Muscle of leg (tissue), 11 donors: ENCODE data around the gene SLC5A2. TPM values are rescaled to one million over a fixed set of nuclear protein-coding genes. Genes with fewer than 3 reads are reported as not detected.

Experiments used
- DNase-seq: peaks from one replicate; pipeline ENCODE4 v3.0.0; 2013
- H3K27ac ChIP-seq: one replicate; pipeline ENCODE4 v1.5.1; 2013; ENCODE audit warnings: mild to moderate bottlenecking, low read length, control low read depth
- H3K27me3 ChIP-seq: one replicate; pipeline ENCODE4 v1.6.1; 2013; ENCODE audit warnings: low read length; ENCODE audit not compliant: control insufficient read depth, insufficient read depth
- H3K36me3 ChIP-seq: one replicate; pipeline ENCODE4 v1.6.1; 2013; ENCODE audit warnings: low read length; ENCODE audit not compliant: control insufficient read depth, insufficient read depth
- H3K4me1 ChIP-seq: one replicate; pipeline ENCODE4 v1.6.1; 2013; ENCODE audit warnings: low read length; ENCODE audit not compliant: control insufficient read depth, insufficient read depth
- H3K4me3 ChIP-seq: one replicate; pipeline ENCODE4 v1.5.1; 2013; ENCODE audit warnings: low read length, control low read depth
- H3K9me3 ChIP-seq: replicated peaks from 2 replicates; pipeline ENCODE4 v1.6.1; 2013; ENCODE audit warnings: low read depth, low read length; ENCODE audit not compliant: control insufficient read depth
- WGBS: methylation state at CpG from one replicate; pipeline ENCODE4 v1.1.5; 2013; ENCODE audit warnings: missing lambda C conversion rate; ENCODE audit not compliant: insufficient coverage; 5-methylcytosine and 5-hydroxymethylcytosine counted together
- polyA plus RNA-seq, 8 donors: library from polyadenylated mRNA; unstranded; fragments of 120-200 nt; gene quantifications; one replicate each; pipeline versions ENCODE4 v1.2.1 to v1.2.3, GENCODE V29; 2013; ENCODE audit warnings: inconsistent platforms in 1 of 8, low replicate concordance in 1 of 8; ENCODE audit not compliant: insufficient read length in 8 of 8, insufficient read depth in 1 of 8
- total RNA-seq: library from RNA; stranded (reverse); fragments of 120-200 nt; gene quantifications from one replicate; pipeline ENCODE4 v1.2.4, GENCODE V29; 2013

The SLC5A2 gene
- total and polyA plus RNA-seq, 9 donors = 0.44 to 11.6 (median 8.7) TPM

DNA sequence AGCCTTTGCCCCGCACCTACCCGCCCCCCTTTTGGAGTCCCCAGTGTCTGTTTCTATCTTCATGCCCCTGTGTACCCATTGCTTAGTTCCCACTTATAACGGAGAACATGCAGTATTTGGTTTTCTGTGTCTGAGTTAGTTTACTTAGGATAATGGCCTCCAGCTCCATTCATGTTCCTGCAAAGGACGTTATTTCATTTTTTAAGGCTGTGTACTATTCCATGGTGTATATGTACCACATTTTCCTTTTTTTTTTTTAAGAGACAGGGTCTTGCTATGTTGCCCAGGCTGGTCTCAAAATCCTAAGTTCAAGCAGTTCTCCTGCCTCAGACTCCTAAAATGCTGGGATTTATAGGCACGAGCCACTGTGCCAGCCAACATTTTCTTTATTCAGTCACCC, 15.1 kb upstream of the SLC5A2 start:
- no peak for DNase-seq
- no CpG with 5 or more reads among the region's 5 CpGs for WGBS
- H3K9me3 ChIP-seq = no peaks in the 10 kb centered on the region
- H3K36me3 ChIP-seq = peaks cover 38% of the 10 kb centered on the region
- no peak overlapping the region for H3K27ac ChIP-seq
- no peak overlapping the region for H3K4me3 ChIP-seq
- peaks cover 19% of the 10 kb centered on the region for H3K4me1 ChIP-seq
- H3K27me3 ChIP-seq = no peaks in the 10 kb centered on the region

DNA sequence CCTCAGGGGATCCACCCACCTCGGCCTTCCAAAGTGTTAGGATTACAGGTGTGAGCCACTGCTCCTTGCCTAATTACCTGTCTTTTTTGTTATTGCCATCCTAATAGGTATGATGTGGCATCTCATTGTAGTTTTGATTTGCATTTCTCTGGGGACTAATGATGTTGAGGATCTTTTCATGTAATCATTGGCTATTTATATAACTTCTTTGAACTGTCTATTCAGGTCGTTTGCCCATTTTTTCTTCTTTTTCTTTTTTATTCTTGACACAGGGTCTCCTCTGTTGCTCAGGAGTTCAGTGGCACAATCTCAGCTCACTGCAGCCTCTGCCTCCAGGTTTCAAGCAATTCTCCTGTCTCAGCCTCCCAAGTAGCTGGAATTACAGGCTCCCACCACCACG, 12.3 kb upstream of the SLC5A2 start:
- H3K27ac ChIP-seq = peak overlapping the region; percentile 94
- no CpG with 5 or more reads among the region's 3 CpGs for WGBS
- peaks cover 41% of the 10 kb centered on the region for H3K36me3 ChIP-seq
- DNase-seq = no peak
- H3K27me3 ChIP-seq = no peaks in the 10 kb centered on the region
- no peaks in the 10 kb centered on the region for H3K9me3 ChIP-seq
- no peak overlapping the region for H3K4me3 ChIP-seq
- H3K4me1 ChIP-seq = peaks cover 35% of the 10 kb centered on the region

DNA sequence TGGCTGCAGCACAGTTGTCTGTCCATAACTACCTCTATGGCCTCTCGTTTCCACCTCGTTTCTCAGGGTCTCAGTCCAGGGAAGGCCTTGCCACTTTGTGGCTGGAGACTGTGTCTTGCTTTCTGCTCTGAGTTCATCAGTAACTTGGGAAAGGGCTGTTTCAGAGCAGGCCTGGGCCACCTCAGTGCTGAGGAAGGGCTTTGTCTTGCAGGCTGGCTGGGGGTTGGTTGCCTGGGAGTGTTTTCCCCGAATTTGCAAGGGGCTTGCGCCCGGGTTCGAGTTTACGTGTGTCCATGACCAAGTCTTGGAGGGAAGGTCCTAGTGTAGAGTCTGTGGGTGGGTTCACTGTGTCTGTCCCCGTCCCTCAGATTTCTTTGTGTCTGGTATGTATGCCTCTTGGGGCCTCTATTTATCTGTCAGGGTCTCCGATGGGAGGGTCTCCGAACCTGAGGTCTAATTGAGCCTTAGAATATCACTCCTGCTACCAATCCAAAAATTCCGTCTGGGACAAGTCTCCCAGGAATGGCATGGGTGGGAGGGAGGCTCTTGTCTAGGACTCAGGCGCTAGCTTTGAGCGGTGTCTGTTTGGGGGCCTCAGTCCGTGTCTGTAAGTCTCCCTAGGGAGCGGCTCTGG, 11.6 kb upstream of the SLC5A2 start:
- Histone ChIP-seq H3K27me3 (no peaks in the 10 kb centered on the region), H3K9me3 (no peaks in the 10 kb centered on the region), H3K27ac (peak overlapping the region; percentile 94), H3K4me3 (peak overlapping the region; percentile 88), H3K36me3 (peaks cover 41% of the 10 kb centered on the region), H3K4me1 (peaks cover 42% of the 10 kb centered on the region)
- 0% methylated on average over 4 of the region's 15 CpGs for WGBS
- no peak for DNase-seq

DNA sequence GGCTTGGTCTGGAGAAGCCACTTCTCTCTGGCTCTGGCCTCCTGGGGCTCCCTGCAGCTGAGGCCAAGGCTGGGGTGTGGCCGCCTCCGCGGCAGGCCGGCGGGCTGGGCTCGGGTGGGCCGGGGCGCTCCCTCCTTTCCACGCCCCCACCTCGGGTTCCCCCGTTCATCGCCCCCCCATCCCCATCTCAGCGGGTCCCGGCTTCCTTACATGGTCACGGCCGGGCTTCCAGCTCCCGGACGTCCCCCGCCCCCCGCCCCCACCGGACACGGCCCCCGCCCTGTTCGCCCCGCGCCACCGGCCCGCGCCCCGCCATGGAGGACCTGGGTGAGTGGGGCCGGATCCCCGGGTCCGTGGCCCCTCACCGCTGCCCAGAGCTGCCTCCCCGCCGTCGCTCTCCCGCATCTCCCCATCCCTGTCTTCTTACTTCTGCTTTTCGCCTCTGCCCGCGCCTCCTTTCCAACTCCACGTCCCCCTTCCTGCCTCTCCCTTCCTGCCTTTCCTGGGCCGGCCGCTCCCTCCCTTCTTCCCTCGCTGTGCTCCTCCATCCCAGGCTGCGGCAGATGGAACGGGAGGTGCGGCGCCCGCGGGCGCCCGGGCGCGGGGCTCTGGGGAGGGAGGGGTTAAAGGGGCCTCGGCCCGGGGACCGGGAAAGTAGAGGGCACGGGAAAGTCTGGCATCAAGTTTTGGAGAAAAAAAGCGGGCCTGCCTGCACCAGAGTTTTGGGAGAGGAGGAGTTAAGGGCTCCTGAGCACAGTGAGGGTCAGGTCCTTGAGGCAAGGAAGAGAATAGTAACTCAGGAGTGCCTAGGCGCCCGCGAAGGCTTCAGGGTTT, 10.8 kb upstream of the SLC5A2 start, which contains the start of gene TGFB1I1:
TSS of gene TGFB1I1 (plus strand) at position 278 of the 834 bp plus-strand sequence. CDS start at position 315, 37 bp downstream.
- H3K4me3 ChIP-seq = peak within 1 kb of the TSS; percentile 88
- H3K36me3 ChIP-seq = peaks cover 40% of the 10 kb centered on the region
- peaks cover 44% of the 10 kb centered on the region for H3K4me1 ChIP-seq
- no peaks in the 10 kb centered on the region for H3K27me3 ChIP-seq
- peak within 1 kb of the TSS; percentile 94 for H3K27ac ChIP-seq
- under 1% methylated on average over 43 of the region's 63 CpGs for WGBS
- DNase-seq = peak; percentile 92
- no peaks in the 10 kb centered on the region for H3K9me3 ChIP-seq

DNA sequence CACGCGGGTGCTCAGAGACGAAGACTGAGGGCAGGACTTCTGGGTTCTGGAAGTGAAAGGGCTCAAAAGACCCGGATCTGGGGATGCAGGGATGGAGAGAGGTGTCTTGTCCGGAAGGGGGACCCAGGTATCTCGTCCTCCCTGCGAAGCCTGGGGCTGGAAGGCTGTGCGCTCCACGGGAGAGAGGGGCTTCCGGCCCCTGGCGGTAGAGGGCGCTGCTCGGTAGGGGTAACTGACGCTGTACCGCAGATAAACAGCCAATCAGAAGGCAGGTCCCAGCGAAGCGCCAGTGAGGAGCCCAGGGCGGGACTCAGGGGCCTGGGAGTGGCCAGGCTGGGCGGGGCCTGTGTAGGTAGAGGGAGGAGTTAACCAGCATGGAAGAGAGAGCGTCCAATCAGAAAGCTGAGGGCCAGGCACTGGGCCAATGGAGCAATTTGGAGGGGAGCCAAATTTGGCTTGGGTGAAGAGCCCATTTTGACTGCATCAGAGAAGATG, 10.2 kb upstream of the SLC5A2 start:
- Histone ChIP-seq H3K36me3 (peaks cover 43% of the 10 kb centered on the region), H3K4me1 (peaks cover 47% of the 10 kb centered on the region), H3K27me3 (no peaks in the 10 kb centered on the region), H3K4me3 (peak overlapping the region; percentile 88), H3K9me3 (no peaks in the 10 kb centered on the region), H3K27ac (peak overlapping the region; percentile 94)
- 27% methylated on average over 20 of the region's 20 CpGs for WGBS
- peak; percentile 94 for DNase-seq

DNA sequence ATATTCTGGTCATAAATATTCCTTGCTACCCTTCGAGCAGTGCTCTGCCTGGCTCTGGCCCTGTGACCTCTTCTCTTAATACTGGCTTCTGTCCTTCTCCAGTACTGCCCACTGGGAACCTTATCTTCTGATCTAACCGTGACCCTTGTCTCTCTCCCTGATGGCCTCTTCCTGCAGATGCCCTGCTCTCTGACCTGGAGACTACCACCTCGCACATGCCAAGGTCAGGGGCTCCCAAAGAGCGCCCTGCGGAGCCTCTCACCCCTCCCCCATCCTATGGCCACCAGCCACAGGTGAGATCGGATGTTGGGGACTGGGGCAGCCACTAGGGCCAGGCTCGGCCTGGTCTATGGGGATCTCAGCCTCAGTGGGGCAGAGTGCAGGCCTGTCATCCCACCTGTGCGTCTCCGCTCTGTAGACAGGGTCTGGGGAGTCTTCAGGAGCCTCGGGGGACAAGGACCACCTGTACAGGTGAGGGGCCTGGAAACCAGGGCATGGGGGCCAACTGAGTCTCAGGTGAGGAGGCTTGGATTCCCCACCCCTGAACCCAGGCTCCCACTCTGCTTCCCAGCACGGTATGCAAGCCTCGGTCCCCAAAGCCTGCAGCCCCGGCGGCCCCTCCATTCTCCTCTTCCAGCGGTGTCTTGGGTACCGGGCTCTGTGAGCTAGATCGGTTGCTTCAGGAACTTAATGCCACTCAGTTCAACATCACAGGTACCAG, 9.5 kb upstream of the SLC5A2 start:
- 80% methylated on average over 6 of the region's 17 CpGs for WGBS
- H3K9me3 ChIP-seq = no peaks in the 10 kb centered on the region
- H3K27me3 ChIP-seq = no peaks in the 10 kb centered on the region
- DNase-seq = no peak
- H3K4me1 ChIP-seq = peaks cover 47% of the 10 kb centered on the region
- no peak overlapping the region for H3K4me3 ChIP-seq
- H3K36me3 ChIP-seq = peaks cover 50% of the 10 kb centered on the region
- H3K27ac ChIP-seq = no peak overlapping the region

DNA sequence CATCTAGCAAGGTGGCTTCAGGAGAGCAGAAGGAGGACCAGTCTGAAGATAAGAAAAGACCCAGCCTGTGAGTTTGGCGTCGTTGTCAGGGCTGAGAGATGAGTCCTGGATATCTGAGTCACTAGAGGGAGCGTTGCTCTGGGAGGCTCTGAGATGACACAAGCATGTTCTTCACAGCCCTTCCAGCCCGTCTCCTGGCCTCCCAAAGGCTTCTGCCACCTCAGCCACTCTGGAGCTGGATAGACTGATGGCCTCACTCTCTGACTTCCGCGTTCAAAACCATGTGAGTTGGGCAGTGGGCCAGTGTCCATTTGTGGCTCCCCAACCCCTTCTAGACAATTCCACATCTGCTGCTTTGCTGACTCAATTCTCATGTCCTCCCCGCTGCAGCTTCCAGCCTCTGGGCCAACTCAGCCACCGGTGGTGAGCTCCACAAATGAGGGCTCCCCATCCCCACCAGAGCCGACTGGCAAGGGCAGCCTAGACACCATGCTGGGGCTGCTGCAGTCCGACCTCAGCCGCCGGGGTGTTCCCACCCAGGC, 8.7 kb upstream of the SLC5A2 start:
- Histone ChIP-seq H3K27ac (no peak overlapping the region), H3K36me3 (peaks cover 56% of the 10 kb centered on the region), H3K4me3 (no peak overlapping the region), H3K9me3 (no peaks in the 10 kb centered on the region), H3K4me1 (peaks cover 47% of the 10 kb centered on the region), H3K27me3 (no peaks in the 10 kb centered on the region)
- peak; percentile 62 for DNase-seq
- 66% methylated on average over 9 of the region's 12 CpGs for WGBS

DNA sequence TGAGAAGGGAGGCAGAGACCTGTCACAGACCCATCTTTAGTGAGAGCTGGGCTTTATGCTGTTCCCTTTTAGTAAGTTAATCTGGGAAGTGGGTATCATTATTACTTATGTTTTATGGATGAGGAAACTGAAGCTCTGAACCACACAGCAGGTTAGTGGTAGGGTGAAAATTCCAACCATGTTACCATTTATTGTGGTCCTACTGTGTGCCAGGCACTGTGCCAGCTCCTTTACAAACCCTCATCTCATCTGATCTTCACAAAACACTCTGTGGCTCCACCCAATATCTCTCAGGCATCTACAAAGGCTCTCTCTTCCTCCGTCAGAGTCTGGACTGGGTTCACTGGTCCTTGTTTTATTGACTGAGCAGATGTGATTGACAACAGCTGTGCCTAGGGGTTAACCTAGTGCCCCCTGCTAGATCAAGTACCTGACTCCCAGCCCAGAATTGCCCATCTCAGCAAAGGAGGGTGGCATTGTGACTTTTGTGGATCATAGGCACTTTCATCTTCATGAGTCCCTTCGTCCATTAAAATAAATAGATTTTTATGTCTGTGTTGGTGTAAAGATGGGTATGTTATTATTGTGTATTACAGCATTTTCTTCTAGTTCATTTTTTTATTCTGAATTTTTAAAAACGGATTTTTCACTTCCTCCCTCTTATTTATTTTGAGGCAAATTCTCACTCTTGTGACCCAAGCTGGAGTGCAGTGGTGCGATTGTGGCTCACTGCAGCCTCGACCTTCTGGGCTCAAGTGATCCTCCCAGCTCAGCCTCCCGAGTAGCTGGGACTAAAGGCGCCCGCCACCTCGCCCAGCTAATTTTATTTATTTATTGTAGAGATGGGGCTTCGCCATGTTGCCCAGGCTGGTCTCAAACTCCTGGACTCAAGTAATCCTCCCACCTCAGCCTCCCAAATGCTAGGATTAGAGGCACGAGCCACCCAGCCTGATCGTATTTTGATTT, 7.9 kb upstream of the SLC5A2 start:
- H3K9me3 ChIP-seq = no peaks in the 10 kb centered on the region
- H3K27me3 ChIP-seq = no peaks in the 10 kb centered on the region
- 89% methylated on average over 3 of the region's 12 CpGs for WGBS
- no peak overlapping the region for H3K4me3 ChIP-seq
- no peak overlapping the region for H3K27ac ChIP-seq
- peaks cover 58% of the 10 kb centered on the region for H3K36me3 ChIP-seq
- peaks cover 47% of the 10 kb centered on the region for H3K4me1 ChIP-seq
- no peak for DNase-seq

DNA sequence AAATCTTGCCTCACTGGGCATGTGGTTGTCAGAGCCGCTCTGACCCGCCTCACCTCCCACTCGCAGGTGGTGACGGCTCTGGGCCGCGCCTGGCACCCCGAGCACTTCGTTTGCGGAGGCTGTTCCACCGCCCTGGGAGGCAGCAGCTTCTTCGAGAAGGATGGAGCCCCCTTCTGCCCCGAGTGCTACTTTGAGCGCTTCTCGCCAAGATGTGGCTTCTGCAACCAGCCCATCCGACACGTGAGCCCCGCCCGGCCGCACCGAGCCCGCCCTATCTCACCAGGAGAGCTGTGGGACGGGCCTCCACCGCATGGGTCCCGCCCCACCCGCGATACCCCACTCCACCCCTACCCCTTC, 7.0 kb upstream of the SLC5A2 start:
- DNase-seq = no peak
- no peaks in the 10 kb centered on the region for H3K27me3 ChIP-seq
- H3K9me3 ChIP-seq = no peaks in the 10 kb centered on the region
- no peak overlapping the region for H3K27ac ChIP-seq
- H3K4me3 ChIP-seq = no peak overlapping the region
- peaks cover 58% of the 10 kb centered on the region for H3K36me3 ChIP-seq
- H3K4me1 ChIP-seq = peaks cover 52% of the 10 kb centered on the region
- 69% methylated on average over 24 of the region's 26 CpGs for WGBS
